Daoy (cell line): Measurements from ENCODE around the gene TBC1D12. TPM values are rescaled to one million over a fixed set of nuclear protein-coding genes. Genes with fewer than 3 reads are reported as not detected.

Experiments used
- DNase-seq: peaks from one replicate; pipeline ENCODE4 v3.0.0-alpha.2; 2015; ENCODE audit warnings: low read depth
- total RNA-seq: library from RNA; depleted of rRNA; stranded (reverse); fragments of >200 nt; shearing (Covaris generic); gene quantifications from 2 replicates; pipeline ENCODE4 v1.2.3, GENCODE V29; 2014; rRNA removed

Gene TBC1D12
- total RNA-seq, 1 experiment from 2014 or later: 8.1 TPM

GRCh38 chr10:94545391-94546048 is 143.2 kb downstream of the TBC1D12 start, which contains the start of gene HELLS:
Gene HELLS (plus strand): TSS chr10:94545788. CDS start chr10:94545922, 134 bp downstream.
- DNase-seq: peak; percentile 85

- DNase-seq: peak; percentile 8
Observed at GRCh38 chr10:94546049-94546900, 143.9 kb downstream of the TBC1D12 start.

DNA sequence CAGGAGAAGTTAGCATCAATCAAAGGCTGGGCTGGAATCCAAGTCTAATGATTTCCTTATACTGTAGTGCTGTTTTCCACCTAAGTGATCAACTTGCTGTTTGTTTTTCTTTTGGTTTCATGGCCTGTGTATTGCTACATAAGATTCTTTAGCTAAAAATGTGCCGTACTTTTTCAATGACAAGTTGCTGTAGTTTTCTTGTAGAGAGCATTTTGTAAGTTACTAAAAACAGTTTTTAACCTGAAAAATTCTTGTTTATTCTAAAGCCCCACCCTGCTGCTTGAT is 144.5 kb downstream of the TBC1D12 start:
- DNase-seq: no peak

- DNase-seq: no peak
Observed at GRCh38 chr10:94549221-94549620, 146.9 kb downstream of the TBC1D12 start.

GRCh38 chr10:94567714-94568307 is 165.5 kb downstream of the TBC1D12 start:
- peak; percentile 27 for DNase-seq

DNA sequence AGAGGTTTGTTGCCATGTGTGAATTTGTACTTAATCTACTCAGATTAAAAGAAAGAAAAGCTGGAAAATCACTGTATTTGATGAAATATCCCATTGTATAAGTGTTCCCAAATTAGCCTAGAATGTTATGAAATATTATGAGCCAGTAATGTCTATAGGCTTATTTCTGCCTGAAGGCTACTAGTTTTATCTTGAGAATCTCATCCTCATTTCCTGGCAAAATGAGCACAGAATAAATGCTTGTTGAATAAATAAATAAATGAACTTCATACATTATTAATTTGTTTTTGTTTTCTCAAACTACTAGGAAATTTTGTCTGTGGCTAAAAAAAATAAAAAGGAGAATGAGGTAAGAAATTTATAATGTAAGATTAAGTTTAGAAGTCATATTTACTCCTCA is 168.7 kb downstream of the TBC1D12 start:
- DNase-seq: no peak

DNA sequence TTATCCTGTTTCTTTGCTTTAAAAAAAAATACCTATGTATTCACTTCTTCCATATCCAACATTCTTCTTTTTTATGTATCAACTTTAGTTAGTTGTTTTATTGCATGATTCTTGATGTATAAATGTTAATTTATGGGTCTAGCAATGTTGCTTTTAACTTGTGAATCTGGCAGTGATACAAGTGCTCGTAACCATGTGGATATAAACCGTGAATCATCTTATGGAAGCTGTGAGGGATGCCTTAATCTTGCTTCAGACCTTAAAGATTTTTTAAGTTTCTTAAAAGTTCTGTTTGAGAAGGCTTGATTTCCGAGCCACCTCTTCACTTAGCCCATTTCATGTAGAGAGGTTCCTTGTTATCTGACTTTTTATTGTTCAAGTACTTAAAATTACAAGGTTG is 169.2 kb downstream of the TBC1D12 start:
- DNase-seq: no peak

- no peak for DNase-seq
Observed at GRCh38 chr10:94578790-94579189, 176.4 kb downstream of the TBC1D12 start.

- DNase-seq: no peak
Observed at GRCh38 chr10:94583124-94583523, 180.8 kb downstream of the TBC1D12 start.

Other genes with a start within 250 kb of the TBC1D12 start
- 46.3 and 48.6 TPM in 2 replicates for gene NOC3L, start 39.6 kb upstream of the TBC1D12 start, total RNA-seq
- 52.1 and 65.4 TPM in 2 replicates for gene HELLS, start 143.2 kb downstream of the TBC1D12 start, total RNA-seq